ENCODE results near the gene TUT1. TPM values are rescaled to one million over a fixed set of nuclear protein-coding genes. Genes with fewer than 3 reads are reported as not detected.

The TUT1 gene
- total and polyA plus RNA-seq, 2 donors from 2014 or later = 18.7 to 29.5 TPM

- intact Hi-C loops (cut with DNase I) = no loop called here
- FAIRE-seq = no peak
- TF ChIP-seq CTCF (IDR thresholded peaks at IDR 0.05; ENCODE audit: borderline replicate concordance, extremely low read depth, insufficient read depth) = no peak
These were observed 10.2 kb downstream of the TUT1 start for GRCh38 chr11:62580959-62581715.

DNA sequence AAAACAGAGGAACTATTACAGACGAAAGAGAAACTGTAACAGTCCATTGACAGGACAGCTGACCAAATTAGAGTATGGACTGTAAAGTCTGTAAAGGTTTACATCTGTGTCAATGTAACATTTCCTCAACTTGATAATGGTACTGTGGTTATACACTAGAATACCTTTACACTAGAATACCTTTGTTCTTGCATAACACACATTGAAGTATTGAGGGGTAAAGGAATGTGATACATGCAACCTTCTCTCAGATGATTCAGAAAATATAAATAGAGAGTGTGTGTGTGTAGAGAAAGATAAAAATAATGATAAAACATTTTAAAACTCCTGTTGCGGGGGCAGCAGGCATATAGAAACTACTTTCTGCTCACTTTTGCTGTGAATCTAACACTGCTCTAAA, 12.1 kb downstream of the TUT1 start:
- no peak overlapping the region for H3K4me3 ChIP-seq (ENCODE audit: low read length in 3 of 3)
- H3K4me1 ChIP-seq (ENCODE audit: control insufficient read depth in 2 of 3, insufficient read depth in 2 of 3, low read depth in 1 of 3, low read length in 3 of 3) = peaks cover 0 to 21% (median 7%) of the 10 kb centered on the region in 3 donors
- no peaks in the 10 kb centered on the region for H3K27me3 ChIP-seq (ENCODE audit: control insufficient read depth, insufficient read depth, low read length)
- H3K9ac ChIP-seq (ENCODE audit: low read length in 3 of 3) = no peak overlapping the region
- intact Hi-C loops (cut with DNase I) = no loop called here
- H3K36me3 ChIP-seq (ENCODE audit: control insufficient read depth in 2 of 3, insufficient read depth in 3 of 3, low read length in 3 of 3) = peaks cover 5 to 41% (median 10%) of the 10 kb centered on the region in 3 donors
- no peaks in the 10 kb centered on the region for H3K9me3 ChIP-seq (ENCODE audit: control insufficient read depth in 2 of 3, insufficient read depth in 1 of 3, low read length in 3 of 3)
- no peak for FAIRE-seq
- TF ChIP-seq CTCF (IDR thresholded peaks at IDR 0.05; ENCODE audit: borderline replicate concordance, extremely low read depth, insufficient read depth) = no peak
- H3K27ac ChIP-seq (ENCODE audit: low read depth in 2 of 2, low read length in 2 of 2) = no peak overlapping the region
- no peak for DNase-seq

More at GRCh38 chr11:62580959-62581715, 10.2 kb downstream of the TUT1 start:
- Histone ChIP-seq H3K27ac (ENCODE audit: low read depth in 2 of 2, low read length in 2 of 2) (no peak overlapping the region), H3K9ac (ENCODE audit: low read length in 3 of 3) (no peak overlapping the region), H3K27me3 (ENCODE audit: control insufficient read depth, insufficient read depth, low read length) (no peaks in the 10 kb centered on the region), H3K4me1 (ENCODE audit: control insufficient read depth in 2 of 3, insufficient read depth in 2 of 3, low read depth in 1 of 3, low read length in 3 of 3) (peaks cover 0 to 5% (median 4%) of the 10 kb centered on the region in 3 donors), H3K9me3 (ENCODE audit: control insufficient read depth in 2 of 3, insufficient read depth in 1 of 3, low read length in 3 of 3) (no peaks in the 10 kb centered on the region), H3K4me3 (ENCODE audit: low read length in 3 of 3) (no peak overlapping the region), H3K36me3 (ENCODE audit: control insufficient read depth in 2 of 3, insufficient read depth in 3 of 3, low read length in 3 of 3) (peaks cover 8 to 36% (median 10%) of the 10 kb centered on the region in 3 donors)
- DNase-seq = peak in 1 of 5 donors; percentile 51

- intact Hi-C loops (cut with DNase I) = no loop called here
- H3K36me3 ChIP-seq (ENCODE audit: control insufficient read depth in 2 of 3, insufficient read depth in 3 of 3, low read length in 3 of 3) = peaks cover 5 to 38% (median 10%) of the 10 kb centered on the region in 3 donors
These were observed 12.8 kb downstream of the TUT1 start for GRCh38 chr11:62578541-62578940.

More at GRCh38 chr11:62578541-62578940, 12.8 kb downstream of the TUT1 start:
- Histone ChIP-seq H3K4me1 (ENCODE audit: control insufficient read depth in 2 of 3, insufficient read depth in 2 of 3, low read depth in 1 of 3, low read length in 3 of 3) (peaks cover 0 to 23% (median 7%) of the 10 kb centered on the region in 3 donors), H3K27ac (ENCODE audit: low read depth in 2 of 2, low read length in 2 of 2) (no peak overlapping the region), H3K4me3 (ENCODE audit: low read length in 3 of 3) (no peak overlapping the region), H3K9me3 (ENCODE audit: control insufficient read depth in 2 of 3, insufficient read depth in 1 of 3, low read length in 3 of 3) (no peaks in the 10 kb centered on the region), H3K27me3 (ENCODE audit: control insufficient read depth, insufficient read depth, low read length) (no peaks in the 10 kb centered on the region), H3K9ac (ENCODE audit: low read length in 3 of 3) (no peak overlapping the region)
- FAIRE-seq (no peak), DNase-seq (peak in 1 of 5 donors; percentile 55)
- TF ChIP-seq CTCF (IDR thresholded peaks at IDR 0.05; ENCODE audit: borderline replicate concordance, extremely low read depth, insufficient read depth) = no peak
